DMS114 treated with DMSO at 0.1 percent for 48 hours (cell line): ENCODE data around the gene FEV.

Experiments
- DNase-seq: peaks from one replicate; lab custom pipeline; 2025; ENCODE audit not compliant: unreplicated experiment; lab: John Stamatoyannopoulos, UW

Gene FEV

GRCh38 chr2:218979846-218980734, 4.9 kb downstream of the FEV start:
- peak; percentile 81 for DNase-seq

- DNase-seq = no peak
Measured at GRCh38 chr2:218975060-218975777, 9.8 kb downstream of the FEV start.

DNA sequence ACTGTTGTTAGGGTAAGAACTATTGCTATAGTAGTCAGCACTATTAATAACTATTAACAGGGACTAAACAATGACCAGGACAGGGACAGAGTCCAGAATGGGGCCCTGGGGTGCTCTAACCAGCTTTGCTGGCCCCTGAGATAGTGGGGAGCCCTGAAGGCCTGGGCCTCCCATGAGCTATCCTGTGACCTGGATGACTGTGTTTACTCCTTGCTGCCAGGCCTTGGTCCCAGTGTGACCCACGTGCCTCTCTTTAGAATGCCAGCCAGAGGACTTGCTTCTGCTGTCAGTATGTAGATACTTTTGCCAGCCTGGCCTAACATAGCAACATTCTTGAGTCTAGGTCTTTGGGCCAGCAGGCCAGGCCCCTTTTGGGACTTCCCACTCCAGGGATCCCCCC, 14.1 kb downstream of the FEV start:
- no peak for DNase-seq

GRCh38 chr2:218964041-218964771, 20.8 kb downstream of the FEV start:
- no peak for DNase-seq

DNA sequence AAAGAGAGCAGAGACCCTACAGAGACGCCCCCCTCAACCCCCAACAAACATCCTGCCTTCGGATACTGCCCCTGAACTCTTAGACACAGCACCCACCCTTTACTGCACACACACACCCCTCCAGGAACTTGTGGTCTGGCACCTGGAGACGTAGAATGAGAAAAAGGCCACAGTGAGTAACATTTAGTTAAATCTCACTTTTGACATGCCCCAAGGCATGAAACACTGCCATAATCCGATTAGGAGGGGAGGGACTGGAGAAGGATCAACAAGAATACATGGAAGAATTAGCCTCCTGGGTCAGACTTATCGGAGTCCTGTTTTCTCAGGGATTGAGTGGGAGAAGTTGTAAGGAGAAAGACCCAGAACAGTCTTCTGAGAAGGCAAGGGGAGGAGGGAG, 21.4 kb downstream of the FEV start:
- no peak for DNase-seq

GRCh38 chr2:218962859-218963492, 22.0 kb downstream of the FEV start:
- DNase-seq = no peak

DNA sequence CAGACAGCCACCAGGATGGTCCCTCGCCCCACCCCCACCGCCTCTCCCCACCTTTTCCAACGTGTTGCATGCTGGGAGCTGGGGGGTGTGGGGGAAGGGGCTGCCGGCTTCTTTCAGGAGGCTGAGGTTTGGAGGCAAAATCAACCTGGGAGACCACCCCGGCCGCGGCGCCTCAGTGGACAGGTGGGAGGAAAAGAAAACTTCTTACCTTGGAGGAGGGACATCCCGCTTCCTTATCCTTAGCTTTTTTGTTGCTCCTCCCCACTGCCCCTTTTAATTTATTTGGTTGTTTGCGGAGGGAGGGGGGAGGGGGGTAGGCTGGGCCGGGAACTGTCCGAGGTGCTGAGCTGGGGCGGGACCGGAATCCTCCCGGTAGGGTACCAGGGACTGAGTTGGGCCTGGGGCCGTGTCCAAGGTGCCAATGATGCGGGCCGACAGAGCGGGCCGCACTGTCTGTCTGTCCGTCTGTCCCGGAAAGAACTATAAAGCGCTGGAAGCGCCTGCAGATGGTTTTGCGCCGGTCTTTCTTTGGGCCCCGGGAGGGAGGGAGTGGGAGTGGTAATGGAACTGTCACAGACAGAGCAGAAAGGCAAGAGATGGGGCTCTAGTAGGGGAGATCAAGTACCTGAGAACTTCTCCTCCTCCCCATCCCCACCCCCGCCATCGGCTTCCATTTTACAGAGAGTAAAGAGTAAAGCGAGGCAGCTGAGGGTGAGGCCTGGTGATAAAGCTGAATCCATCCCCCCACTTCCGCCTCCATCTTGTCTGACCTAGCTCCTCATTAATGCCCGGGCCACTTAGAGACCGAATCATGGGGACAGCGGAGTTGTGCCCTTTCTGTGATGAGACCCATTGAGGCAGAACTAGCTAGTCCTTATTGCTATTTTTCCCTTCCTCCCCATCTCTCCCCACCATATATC, 23.1 kb downstream of the FEV start:
- DNase-seq = no peak

GRCh38 chr2:218961229-218961628, 23.8 kb downstream of the FEV start:
- no peak for DNase-seq

- DNase-seq = no peak
Measured at GRCh38 chr2:218960309-218961165, 24.4 kb downstream of the FEV start.

GRCh38 chr2:218959761-218960308, 25.1 kb downstream of the FEV start:
- no peak for DNase-seq

- peak; percentile 81 for DNase-seq
Measured at GRCh38 chr2:218959141-218959731, 25.7 kb downstream of the FEV start, which contains the start of gene CDK5R2. TSS of gene CDK5R2 (plus strand) at chr2:218959666. CDS start at chr2:218959821, 155 bp downstream.

GRCh38 chr2:218958276-218958675, 26.7 kb downstream of the FEV start:
- DNase-seq = no peak

DNA sequence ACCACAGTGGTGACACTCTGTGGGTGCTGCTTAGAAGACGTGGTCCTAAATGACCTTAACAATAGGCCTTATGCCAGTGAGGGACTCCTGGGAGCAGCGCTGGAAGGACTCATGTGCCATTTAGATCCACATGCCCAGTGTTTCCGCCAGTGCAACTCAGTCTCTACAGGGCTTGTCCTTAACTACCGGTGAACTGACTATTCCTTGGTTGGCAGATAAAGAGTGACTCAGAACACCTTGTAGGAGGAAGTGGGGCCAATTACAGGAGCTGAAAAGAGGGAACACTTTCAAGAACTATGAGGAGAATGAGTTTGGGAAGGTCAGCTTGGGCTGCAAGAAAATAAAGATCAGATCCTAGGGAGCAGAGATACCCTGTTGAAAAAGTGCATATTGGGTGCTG, 27.3 kb downstream of the FEV start:
- DNase-seq = no peak

DNA sequence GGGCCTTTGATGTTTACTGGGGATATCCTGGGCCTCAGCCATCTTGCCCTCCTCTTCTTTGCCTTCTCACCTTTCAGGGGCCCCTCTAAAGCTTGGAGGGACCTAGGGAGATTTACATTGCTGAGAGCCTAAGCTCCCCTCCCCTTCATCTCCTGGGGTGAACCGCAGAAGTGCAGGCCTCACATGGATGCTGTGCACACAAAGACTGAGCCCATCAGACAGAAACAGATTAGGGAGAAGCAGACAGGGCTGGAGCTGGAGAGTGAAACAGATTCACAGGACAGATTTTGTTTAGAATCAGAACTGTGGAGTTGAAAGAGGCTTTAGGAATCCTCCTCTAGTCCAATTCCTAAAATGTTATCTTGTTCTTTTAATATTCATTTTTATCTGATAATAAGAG, 28.9 kb downstream of the FEV start:
- no peak for DNase-seq

- DNase-seq = no peak
Measured at GRCh38 chr2:218954541-218955300, 30.3 kb downstream of the FEV start.

- DNase-seq = no peak
Measured at GRCh38 chr2:218953366-218953954, 31.5 kb downstream of the FEV start.

- DNase-seq = no peak
Measured at GRCh38 chr2:218952160-218952559, 32.8 kb downstream of the FEV start.
